Bronchial epithelial cell (primary cell): ENCODE measurements around the gene FAM107A. TPM values are rescaled to one million over a fixed set of nuclear protein-coding genes. Genes with fewer than 3 reads are reported as not detected.
A peak's percentile ranks its signal among the peaks of the same experiment; 100 is the strongest.

ENCODE experiments used
- DNase-seq: peaks from one replicate; pipeline ENCODE4 v3.0.0-alpha.2; 2010; ENCODE audit warnings: low read depth
- FAIRE-seq: peaks from 2 replicates; lab custom pipeline; 2011; peaks lifted over from hg19 to GRCh38; lab: Jason Lieb, UNC
- H3K27me3 ChIP-seq: 2 replicates; pipeline ENCODE4 v1.5.1; 2011; ENCODE audit warnings: low read length; ENCODE audit not compliant: control insufficient read depth, insufficient read depth
- H3K36me3 ChIP-seq: 2 replicates; pipeline ENCODE4 v1.5.1; 2011; ENCODE audit warnings: low read length; ENCODE audit not compliant: control insufficient read depth, insufficient read depth
- H3K4me3 ChIP-seq: 2 replicates; pipeline ENCODE4 v1.5.1; 2011; ENCODE audit warnings: mild to moderate bottlenecking, low read depth, low read length, control low read depth
- total RNA-seq: library from RNA; depleted of rRNA; stranded (reverse); fragments of >200 nt; gene quantifications from 2 replicates; pipeline ENCODE4 v1.2.1, GENCODE V29; 2014
- TF ChIP-seq, protein P1 (sequence below): IDR thresholded peaks from 2 replicates; pipeline ENCODE4 v1.5.1; 2011; ENCODE audit warnings: mild to moderate bottlenecking, moderate library complexity, low read length, control low read depth, inconsistent platforms; ENCODE audit not compliant: insufficient read depth, severe bottlenecking

FAM107A gene
- total RNA-seq, 1 donor from 2014 or later = not detected

DNA sequence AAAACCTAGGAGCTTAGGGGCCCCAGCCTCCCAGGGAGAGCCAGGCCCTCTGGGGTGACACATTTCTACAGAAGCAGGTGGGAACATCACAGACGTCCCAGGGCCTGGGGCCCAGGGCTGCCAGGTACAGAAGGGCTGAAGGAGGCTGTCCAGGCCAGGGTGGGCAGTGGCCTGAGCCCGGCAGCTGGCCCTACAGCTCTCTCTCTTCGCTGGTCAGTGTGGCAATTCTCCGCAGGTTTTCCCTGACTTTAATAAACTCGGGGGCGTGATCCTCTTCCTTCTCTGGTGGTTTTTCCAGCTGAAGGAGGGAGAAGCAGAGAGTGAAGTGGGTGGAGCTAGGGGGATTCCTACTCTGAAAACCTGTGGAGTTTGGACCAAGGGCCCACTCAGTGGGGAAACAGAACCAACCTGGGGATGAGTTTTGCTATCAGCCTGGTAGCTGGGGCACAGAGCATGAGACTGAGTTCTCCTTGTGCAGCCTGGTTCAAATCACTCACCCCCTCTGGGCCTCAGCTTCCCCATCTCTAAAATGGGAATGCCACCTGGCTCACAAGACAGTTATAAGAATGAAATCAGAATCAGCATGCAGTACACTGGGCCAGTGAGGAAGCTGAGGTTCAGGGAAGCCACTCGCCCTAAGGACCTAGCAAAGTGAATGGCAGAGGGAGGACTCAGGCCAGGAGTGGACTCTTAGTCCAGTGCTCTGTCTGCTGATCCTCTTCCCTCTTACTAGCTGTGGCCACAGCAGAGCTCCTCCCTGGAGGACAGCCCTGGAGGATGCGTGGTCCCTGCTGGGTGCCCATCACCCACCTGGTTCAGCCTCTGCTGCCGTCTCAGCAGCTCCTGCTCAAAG, 10.6 kb downstream of the FAM107A start:
- Histone ChIP-seq H3K4me3 (no peak overlapping the region), H3K27me3 (no peaks in the 10 kb centered on the region), H3K36me3 (no peaks in the 10 kb centered on the region)
- TF ChIP-seq, protein P1, sequence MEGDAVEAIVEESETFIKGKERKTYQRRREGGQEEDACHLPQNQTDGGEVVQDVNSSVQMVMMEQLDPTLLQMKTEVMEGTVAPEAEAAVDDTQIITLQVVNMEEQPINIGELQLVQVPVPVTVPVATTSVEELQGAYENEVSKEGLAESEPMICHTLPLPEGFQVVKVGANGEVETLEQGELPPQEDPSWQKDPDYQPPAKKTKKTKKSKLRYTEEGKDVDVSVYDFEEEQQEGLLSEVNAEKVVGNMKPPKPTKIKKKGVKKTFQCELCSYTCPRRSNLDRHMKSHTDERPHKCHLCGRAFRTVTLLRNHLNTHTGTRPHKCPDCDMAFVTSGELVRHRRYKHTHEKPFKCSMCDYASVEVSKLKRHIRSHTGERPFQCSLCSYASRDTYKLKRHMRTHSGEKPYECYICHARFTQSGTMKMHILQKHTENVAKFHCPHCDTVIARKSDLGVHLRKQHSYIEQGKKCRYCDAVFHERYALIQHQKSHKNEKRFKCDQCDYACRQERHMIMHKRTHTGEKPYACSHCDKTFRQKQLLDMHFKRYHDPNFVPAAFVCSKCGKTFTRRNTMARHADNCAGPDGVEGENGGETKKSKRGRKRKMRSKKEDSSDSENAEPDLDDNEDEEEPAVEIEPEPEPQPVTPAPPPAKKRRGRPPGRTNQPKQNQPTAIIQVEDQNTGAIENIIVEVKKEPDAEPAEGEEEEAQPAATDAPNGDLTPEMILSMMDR = no peak
- no peak for DNase-seq
- FAIRE-seq = peak; percentile 70

DNA sequence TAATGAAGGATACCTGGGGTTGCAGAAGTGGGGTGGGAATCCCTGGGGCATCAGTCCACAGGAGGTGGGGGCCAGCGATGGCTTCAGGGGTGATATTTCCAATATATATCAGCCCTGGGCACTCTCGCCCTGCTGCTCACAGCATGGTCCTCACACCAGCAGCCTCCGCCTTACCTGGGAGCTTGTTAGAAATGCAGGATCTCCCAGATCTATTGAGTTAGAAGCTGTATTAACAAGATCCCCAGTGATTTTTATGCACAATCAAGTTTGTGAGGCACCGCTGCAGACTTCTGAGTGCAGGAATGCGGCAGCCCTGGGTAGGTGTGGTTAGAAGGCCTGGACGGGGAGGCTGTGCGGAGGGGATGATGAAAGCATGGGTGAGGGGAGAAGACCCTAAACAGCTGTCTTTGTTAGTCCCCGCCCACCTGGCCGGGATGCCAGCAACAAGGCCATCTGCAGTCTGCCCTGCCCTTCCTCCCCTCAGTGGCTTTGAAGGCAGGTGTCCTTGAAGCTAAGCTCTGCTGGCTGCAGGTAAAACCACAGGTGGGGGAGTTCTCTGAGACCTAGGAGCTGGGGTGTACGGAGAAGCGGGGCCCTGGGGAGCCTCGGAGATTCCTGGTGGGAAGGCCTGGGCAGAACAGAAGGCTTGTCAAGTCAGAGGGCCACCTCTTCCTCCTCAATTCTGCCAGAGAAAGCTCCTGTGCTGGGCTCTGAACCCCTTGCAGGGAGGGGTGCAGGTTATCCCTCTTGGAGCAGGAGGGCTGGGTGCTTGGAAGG, 11.4 kb downstream of the FAM107A start:
- FAIRE-seq (no peak), DNase-seq (no peak)
- TF ChIP-seq, protein P1 = no peak
- H3K4me3 ChIP-seq = no peak overlapping the region
- no peaks in the 10 kb centered on the region for H3K27me3 ChIP-seq
- H3K36me3 ChIP-seq = no peaks in the 10 kb centered on the region

DNA sequence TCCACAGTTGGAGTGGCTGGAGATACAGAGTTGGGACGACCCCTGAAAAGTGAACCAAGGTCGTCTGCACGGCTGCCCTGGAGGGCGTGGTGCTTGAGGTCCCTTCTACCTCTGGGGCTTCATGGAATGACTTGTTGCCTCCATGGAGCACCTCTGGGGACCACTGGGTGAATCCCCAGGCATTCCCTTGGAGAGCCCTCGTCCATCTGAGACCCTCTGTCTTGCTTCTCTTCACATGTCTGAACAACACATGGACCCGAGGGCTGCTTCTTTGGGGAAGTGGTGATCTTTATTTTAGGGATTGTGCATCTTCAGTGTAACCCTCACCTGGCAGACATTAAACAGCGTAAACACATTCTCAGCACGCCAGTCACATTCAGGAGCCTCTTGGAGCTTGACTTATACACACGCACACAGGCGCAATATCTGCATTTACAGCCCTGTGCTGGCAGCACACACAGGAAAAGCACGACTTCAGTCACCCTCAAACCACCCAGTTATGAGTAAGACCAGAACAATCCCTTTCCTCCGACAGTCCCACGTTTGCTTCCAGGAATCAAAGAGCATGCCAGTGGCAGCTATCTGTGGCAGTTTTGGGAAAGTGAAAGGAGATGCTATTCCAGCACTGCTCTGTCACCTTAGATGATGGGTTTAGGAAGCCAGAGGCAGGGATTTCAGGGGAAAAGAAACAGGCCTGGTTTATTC, 12.6 kb downstream of the FAM107A start:
- H3K36me3 ChIP-seq = no peaks in the 10 kb centered on the region
- no peaks in the 10 kb centered on the region for H3K27me3 ChIP-seq
- DNase-seq (peak; percentile 73), FAIRE-seq (no peak)
- TF ChIP-seq, protein P1 = no peak
- H3K4me3 ChIP-seq = no peak overlapping the region

DNA sequence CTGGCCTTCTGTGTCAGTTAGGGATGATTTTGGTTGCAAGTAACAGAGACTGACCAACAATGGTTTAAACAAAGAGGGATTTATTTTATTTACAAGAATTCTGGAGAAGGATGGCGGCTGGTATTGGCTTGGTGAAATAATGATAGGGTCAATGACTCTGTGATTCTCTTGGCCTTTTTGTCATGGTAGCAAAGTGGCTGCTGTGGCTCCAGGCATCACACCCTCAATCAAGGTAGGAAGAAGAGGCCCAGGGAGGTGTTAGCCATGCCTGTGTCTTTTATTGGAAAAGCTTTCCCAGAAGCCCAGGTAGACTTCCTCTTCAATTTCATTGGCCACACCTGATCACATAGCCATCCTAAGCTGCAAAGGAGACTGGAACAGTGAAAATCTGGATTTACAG, 13.1 kb downstream of the FAM107A start:
- Histone ChIP-seq H3K27me3 (no peaks in the 10 kb centered on the region), H3K4me3 (no peak overlapping the region), H3K36me3 (no peaks in the 10 kb centered on the region)
- DNase-seq (no peak), FAIRE-seq (no peak)
- TF ChIP-seq, protein P1 = no peak

DNA sequence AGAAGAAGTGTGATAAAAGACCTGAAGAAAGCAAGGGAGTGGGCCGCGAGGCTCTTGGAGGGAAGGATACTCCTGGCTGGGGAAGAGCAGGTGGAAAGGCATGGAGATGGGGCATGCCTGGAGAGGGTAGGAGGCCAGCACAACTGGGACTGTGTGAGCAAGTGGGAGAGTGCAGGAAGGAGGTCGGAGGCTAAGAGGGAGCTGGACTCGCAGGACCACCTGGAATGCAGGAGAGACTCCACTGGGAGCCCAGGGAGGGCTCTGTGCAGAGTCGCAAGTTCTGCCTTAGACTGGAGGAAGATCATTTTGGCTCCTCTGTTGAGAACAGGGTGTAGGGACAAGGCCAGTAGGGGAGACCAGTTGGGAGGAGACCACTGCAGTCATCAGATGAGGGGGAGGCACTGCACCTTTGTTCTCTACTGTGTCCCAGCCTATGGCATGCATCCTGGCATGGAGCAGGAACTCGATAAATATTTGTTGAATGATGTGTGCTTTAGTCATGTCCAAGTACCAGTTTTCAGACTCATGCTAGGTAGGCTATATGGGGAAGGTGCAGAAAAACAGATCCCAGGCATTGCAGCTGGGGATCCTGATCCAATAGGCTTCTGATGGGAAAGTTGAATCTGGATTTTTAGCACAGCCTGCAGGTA, 13.7 kb downstream of the FAM107A start:
- DNase-seq = peak; percentile 86
- FAIRE-seq = peak; percentile 50
- no peak overlapping the region for H3K4me3 ChIP-seq

More for the DNA sequence above, 13.7 kb downstream of the FAM107A start:
- Histone ChIP-seq H3K27me3 (no peaks in the 10 kb centered on the region), H3K36me3 (no peaks in the 10 kb centered on the region)
- TF ChIP-seq, protein P1 = no peak
